Muscle of back (tissue), 13 donors: ENCODE results near the gene ADAMTSL5. TPM values are rescaled to one million over a fixed set of nuclear protein-coding genes. Genes with fewer than 3 reads are reported as not detected.
"Not testable (repeated sequence)": the region's sequence is repeated elsewhere in the genome, so short reads cannot be mapped to it uniquely, and the experiment has no call there.

Source experiments
- DNase-seq, 3 donors: peaks; one replicate each; pipeline versions ENCODE4 v3.0.0 to v3.0.0-alpha.2; 2013
- long read RNA-seq, 9 donors: transcript quantifications; one replicate each; lab custom pipeline, GENCODE V29; 2026
- polyA plus RNA-seq, 10 donors: library from polyadenylated mRNA; unstranded; fragments of 120-200 nt; gene quantifications; one replicate each; pipeline ENCODE4 v1.2.1, GENCODE V29; 2013; ENCODE audit not compliant: insufficient read length in 10 of 10

ADAMTSL5 gene
- polyA plus RNA-seq = 10 to 100 TPM in 9 of 10 donors, 1 to 10 TPM in 1; 7.4 to 17.8 (median 13.8) TPM
- long read RNA-seq, donor 1 = 0 reads
- long read RNA-seq, donor 2 = 0 reads
- long read RNA-seq, donor 3 = 0 reads
- long read RNA-seq, donor 4 = 0 reads
- long read RNA-seq, donor 5 = 0 reads
- long read RNA-seq, donor 6, partial matches to known transcripts = 0 of 1 reads
- long read RNA-seq, donor 6, other reads (novel, unspliced or antisense) = 0 of 1 reads
- long read RNA-seq, donor 7 = 0 reads
- long read RNA-seq, donor 8 = 0 reads
- long read RNA-seq, donor 9 = 0 reads

GRCh38 chr19:1512671-1513498 lies at the start of gene ADAMTSL5:
Gene ADAMTSL5, minus strand, starts transcription at chr19:1513019. Its CDS starts 2,076 bp downstream, at chr19:1510943.
- DNase-seq = peak in 2 of 3 donors; percentile 39 to 52

- DNase-seq = no peak
Measured at GRCh38 chr19:1561236-1561842, 48.5 kb upstream of the ADAMTSL5 start.

- no peak for DNase-seq
Measured at GRCh38 chr19:1560286-1560882, 47.6 kb upstream of the ADAMTSL5 start.

- DNase-seq = no peak
Measured at GRCh38 chr19:1558552-1558951, 45.7 kb upstream of the ADAMTSL5 start.

GRCh38 chr19:1556390-1557070 lies 43.7 kb upstream of the ADAMTSL5 start:
- no peak for DNase-seq

GRCh38 chr19:1555487-1556389 lies 42.9 kb upstream of the ADAMTSL5 start:
- no peak for DNase-seq

- no peak for DNase-seq
Measured at GRCh38 chr19:1554968-1555367, 42.1 kb upstream of the ADAMTSL5 start.

GRCh38 chr19:1553415-1553814 lies 40.6 kb upstream of the ADAMTSL5 start:
- DNase-seq = no peak

- DNase-seq = no peak
Measured at GRCh38 chr19:1551068-1552040, 38.5 kb upstream of the ADAMTSL5 start.

GRCh38 chr19:1549332-1549945 lies 36.6 kb upstream of the ADAMTSL5 start:
- DNase-seq = no peak

- DNase-seq = peak; percentile 51 to 86 (median 80)
Measured at GRCh38 chr19:1540365-1540925, 27.6 kb upstream of the ADAMTSL5 start.

GRCh38 chr19:1539749-1540148 lies 26.9 kb upstream of the ADAMTSL5 start:
- DNase-seq = not testable (repeated sequence)

GRCh38 chr19:1538978-1539377 lies 26.2 kb upstream of the ADAMTSL5 start:
- peak in 1 of 3 donors; percentile 48 for DNase-seq

GRCh38 chr19:1535699-1536098 lies 22.9 kb upstream of the ADAMTSL5 start:
- not testable (repeated sequence) for DNase-seq

GRCh38 chr19:1534972-1535371 lies 22.2 kb upstream of the ADAMTSL5 start:
- DNase-seq = no peak

GRCh38 chr19:1533510-1534150 lies 20.8 kb upstream of the ADAMTSL5 start:
- no peak for DNase-seq

GRCh38 chr19:1532003-1532402 lies 19.2 kb upstream of the ADAMTSL5 start:
- no peak for DNase-seq

GRCh38 chr19:1531587-1531986 lies 18.8 kb upstream of the ADAMTSL5 start:
- no peak for DNase-seq
